Fibroblast of villous mesenchyme (primary cell): Measurements from ENCODE around the gene NYNRIN. TPM values are rescaled to one million over a fixed set of nuclear protein-coding genes. Genes with fewer than 3 reads are reported as not detected.
"Not testable (repeated sequence)": the region's sequence is repeated elsewhere in the genome, so short reads cannot be mapped to it uniquely, and the experiment has no call there.

ENCODE experiments used
- DNase-seq: peaks from one replicate; pipeline ENCODE4 v3.0.0-alpha.2; 2010; ENCODE audit warnings: low read depth
- H3K4me3 ChIP-seq: 2 replicates; pipeline ENCODE4 v1.5.1; 2011; ENCODE audit warnings: low read depth, mild to moderate bottlenecking, low read length
- total RNA-seq: library from RNA; depleted of rRNA; stranded (reverse); fragments of >200 nt; gene quantifications from 2 replicates; pipeline ENCODE4 v1.2.3, GENCODE V29; 2012
- TF ChIP-seq, protein P1 (sequence below): IDR thresholded peaks from 2 replicates; pipeline ENCODE4 v1.5.1; 2012; ENCODE audit warnings: low read depth, mild to moderate bottlenecking, low read length; ENCODE audit not compliant: insufficient read depth

The NYNRIN gene
- total RNA-seq, 1 donor = 15.5 TPM

DNA sequence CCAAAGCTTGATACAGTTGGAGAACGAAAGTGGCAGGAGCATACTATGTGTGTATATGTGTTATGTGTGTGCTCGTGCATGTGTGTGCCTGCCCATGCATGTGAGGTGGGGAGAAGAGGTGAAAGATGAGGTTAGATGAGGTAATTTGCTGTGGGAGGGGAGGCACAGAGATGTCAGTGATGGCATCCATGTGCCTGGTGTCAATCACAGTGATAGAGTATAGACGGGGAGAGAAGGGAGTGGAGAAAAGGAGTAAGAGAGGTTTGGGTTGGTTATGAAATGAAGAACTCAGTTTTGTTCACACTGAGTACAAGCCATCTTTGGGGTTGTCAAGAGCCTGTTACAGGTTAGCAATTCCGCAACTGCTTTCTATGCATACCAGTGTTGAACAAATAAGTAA is 14.6 kb upstream of the NYNRIN start:
- TF ChIP-seq, protein P1, sequence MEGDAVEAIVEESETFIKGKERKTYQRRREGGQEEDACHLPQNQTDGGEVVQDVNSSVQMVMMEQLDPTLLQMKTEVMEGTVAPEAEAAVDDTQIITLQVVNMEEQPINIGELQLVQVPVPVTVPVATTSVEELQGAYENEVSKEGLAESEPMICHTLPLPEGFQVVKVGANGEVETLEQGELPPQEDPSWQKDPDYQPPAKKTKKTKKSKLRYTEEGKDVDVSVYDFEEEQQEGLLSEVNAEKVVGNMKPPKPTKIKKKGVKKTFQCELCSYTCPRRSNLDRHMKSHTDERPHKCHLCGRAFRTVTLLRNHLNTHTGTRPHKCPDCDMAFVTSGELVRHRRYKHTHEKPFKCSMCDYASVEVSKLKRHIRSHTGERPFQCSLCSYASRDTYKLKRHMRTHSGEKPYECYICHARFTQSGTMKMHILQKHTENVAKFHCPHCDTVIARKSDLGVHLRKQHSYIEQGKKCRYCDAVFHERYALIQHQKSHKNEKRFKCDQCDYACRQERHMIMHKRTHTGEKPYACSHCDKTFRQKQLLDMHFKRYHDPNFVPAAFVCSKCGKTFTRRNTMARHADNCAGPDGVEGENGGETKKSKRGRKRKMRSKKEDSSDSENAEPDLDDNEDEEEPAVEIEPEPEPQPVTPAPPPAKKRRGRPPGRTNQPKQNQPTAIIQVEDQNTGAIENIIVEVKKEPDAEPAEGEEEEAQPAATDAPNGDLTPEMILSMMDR = no peak
- no peak overlapping the region for H3K4me3 ChIP-seq
- DNase-seq = no peak

DNA sequence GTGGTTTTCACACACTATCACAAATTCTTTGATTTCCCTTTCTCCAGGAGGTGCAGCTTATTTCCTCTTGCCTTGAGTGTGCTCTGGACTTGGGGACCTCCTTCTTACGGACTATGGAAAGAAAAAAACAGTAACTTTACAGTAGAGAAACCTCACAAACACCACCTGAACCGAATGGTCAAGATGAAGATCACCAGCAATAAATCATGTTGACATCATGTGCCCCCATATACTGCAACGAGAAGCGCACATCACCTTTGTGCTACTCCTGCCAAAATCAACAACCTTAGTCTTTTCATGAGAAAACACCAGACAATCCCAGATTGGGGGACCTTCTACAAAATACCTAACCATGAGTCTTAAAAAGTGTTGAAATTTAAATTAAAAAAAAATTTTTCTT is 13.3 kb upstream of the NYNRIN start:
- DNase-seq = no peak
- H3K4me3 ChIP-seq = no peak overlapping the region
- TF ChIP-seq, protein P1 = no peak

DNA sequence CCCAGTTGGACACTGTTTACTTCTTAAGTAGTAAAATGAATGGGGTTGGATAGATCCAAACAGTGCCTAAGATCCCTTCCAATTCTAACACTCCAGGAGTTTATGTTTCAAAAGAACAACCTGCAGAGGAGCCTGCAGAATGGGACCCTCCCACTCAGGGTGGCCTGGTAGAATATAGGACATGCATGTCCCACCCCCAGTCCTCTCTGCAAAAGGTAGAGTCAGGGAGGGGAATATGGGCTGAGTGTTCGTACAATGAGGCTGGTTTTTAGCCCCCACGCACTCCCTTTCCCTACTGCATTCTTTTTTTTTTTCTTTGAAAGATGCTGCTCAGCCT is 11.8 kb upstream of the NYNRIN start:
- no peak for DNase-seq
- TF ChIP-seq, protein P1 = no peak
- H3K4me3 ChIP-seq = no peak overlapping the region

DNA sequence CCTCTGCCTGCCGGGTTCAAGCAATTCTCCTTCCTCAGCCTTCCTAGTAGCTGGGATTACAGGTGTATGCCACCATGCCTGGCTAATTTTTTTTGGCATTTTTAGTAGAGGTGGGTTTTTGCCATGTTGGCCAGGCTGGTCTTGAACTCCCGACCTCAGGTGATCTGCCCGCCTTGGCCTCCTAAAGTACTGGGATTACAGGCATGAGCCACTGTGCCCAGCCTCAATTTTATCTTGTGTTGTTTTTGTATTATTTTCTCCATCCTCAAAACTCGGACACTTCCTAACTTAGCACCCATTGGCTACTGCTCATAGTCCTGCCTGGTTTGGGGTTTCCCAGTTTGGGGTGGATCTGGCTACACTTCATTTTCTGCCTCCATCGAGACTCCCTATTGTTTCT is 11.2 kb upstream of the NYNRIN start:
- DNase-seq, H3K4me3 ChIP-seq: not testable (repeated sequence)

DNA sequence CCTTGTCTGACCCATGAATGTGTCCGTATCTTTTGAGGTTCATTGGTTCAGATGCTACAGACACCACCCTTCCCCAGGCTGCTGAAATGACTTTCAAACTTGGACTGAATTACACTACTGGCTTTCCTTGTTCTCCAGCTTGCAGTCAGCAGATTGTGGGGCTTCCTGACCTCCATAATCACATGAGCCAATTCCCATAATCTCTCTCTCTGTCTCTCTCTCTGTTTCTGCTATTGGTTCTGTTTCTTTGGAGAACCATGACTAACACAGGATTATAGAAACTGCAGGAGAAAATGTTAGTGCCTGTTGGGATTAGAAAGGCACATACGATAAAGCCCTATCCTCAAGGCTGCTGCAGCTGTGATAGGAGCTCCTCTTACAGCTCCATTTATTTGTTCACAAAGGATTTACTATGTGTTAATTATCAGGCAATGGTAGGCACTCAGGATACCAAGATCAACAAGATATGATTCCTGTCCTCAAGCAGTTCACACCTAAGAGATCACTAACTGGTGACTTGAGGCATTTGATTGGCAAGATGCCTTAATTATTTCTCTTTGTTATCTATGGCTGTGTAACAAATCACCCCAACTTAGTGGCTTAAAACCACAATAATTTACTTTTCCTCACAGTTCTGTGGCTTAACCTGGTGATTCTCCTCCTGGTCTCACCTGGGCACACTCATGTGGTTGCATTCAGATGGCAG is 10.2 kb upstream of the NYNRIN start:
- DNase-seq = no peak
- TF ChIP-seq, protein P1 = no peak
- H3K4me3 ChIP-seq = no peak overlapping the region

DNA sequence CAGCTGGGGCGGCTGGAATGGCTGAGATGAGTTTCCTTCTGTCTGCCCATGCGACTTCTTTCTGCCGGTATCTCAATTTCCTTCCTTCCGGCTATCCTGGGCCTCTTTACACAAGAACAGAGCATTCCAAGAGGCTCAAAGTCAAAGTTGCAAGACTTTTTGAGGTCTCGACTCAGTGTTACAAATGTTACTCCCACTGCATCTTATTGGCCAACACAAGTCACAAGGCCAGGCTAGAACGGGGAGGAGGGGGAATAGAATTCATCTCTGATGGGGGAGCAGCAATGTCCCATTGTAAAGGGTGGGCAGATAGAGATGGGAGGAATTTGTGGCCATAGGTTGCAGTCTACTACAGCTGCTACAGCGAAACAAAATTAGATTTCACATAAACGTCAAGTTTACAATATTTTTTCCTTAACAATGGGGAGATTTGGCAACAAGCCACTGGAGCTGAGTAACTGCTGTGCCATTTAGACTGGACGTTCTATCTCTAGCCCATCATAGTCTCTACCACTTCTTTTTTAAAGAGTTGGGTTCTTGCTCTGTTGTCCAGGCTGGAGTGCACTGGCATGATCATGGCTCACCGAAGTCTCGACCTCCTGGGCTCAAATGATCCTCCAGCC is 9.5 kb upstream of the NYNRIN start:
- no peak overlapping the region for H3K4me3 ChIP-seq
- TF ChIP-seq, protein P1 = no peak
- peak; percentile 51 for DNase-seq

DNA sequence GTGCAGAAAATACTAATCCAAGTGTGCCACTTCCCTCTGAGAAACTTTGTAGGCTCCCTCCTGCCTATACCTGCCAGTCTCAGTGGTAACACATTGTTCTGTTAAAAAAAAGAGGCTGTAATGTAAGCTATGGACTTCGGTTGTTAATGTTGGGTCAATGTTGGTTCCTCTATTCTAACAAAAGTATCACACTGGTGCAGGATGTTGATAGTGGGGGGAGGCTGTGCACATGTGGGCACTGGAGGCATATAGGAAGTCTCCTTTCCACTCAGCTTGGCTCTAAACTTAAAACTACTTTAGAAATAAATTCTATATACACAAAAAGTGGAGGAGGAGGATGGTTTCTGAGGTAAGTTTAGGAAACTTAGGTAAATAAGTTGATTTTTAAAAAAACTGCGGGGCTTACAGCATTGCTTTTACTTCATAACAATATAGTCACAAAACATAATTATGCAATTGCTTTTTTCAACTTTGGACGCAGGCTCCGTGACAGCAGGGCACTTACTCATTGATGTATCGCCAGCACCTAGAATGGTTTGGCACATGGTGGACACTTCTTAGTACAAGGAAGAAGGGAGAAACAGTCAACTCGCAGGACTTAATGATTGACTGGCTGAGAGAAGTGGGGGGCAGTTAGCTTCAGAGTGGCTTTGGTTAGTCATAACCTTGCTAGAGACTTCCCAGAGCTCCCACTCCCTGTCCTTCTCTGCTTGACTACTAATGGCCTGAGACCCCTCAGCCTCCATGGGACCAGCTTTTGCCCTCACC is 7.9 kb upstream of the NYNRIN start:
- DNase-seq = no peak
- H3K4me3 ChIP-seq = no peak overlapping the region
- TF ChIP-seq, protein P1 = no peak
